ENCODE data around the gene FAM149A. TPM values are rescaled to one million over a fixed set of nuclear protein-coding genes. Genes with fewer than 3 reads are reported as not detected.
A peak's percentile ranks its signal among the peaks of the same experiment; 100 is the strongest.

Gene FAM149A
- total RNA-seq, 2 donors from 2014 or later: 12.9 to 27.0 TPM

- H3K27me3 ChIP-seq (replicated peaks; ENCODE audit: insufficient read depth): no peaks in the 10 kb centered on the region
- intact Hi-C loops (cut with DNase I): no loop called here
- H3K27ac ChIP-seq: peak overlapping the region; percentile 94 to 95
- H3K9me3 ChIP-seq: no peaks in the 10 kb centered on the region
- H3K4me1 ChIP-seq (replicated peaks): peaks cover 3% of the 10 kb centered on the region
- H3K4me3 ChIP-seq: peak overlapping the region; percentile 83 to 85
- WGBS: 0% methylated on average over 22 of the region's 22 CpGs
- H3K36me3 ChIP-seq: no peaks in the 10 kb centered on the region
- peak; percentile 20 for DNase-seq (ENCODE audit: low spot score)
- peak; percentile 50 for TF ChIP-seq POLR2AphosphoS5 (IDR thresholded peaks at IDR 0.05)
- no peak for TF ChIP-seq POLR2A (IDR thresholded peaks at IDR 0.05)
Measured at GRCh38 chr4:186192066-186192612, 87.6 kb downstream of the FAM149A start.

DNA sequence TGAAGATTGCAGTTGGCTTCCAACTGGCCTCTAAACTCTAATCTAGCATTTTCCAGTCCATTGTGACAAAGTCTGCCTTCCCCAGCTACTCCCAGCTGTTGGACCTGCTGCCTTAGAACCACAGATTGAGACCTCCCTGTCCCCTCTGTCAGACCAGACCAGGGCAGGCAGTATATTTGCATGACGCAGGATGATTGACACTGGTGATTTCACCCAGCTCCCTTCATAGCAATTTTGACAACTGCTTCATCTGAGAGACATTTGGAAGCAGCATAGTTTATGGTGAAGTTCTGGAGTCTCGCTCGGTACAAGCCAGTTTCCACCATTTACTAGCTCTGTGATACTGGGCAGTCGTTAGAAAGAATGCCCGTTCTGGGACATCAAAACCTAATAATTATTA, 89.3 kb downstream of the FAM149A start:
- intact Hi-C loops (cut with DNase I): no loop called here
- H3K27me3 ChIP-seq (replicated peaks; ENCODE audit: insufficient read depth): no peaks in the 10 kb centered on the region
- no peaks in the 10 kb centered on the region for H3K36me3 ChIP-seq
- no peaks in the 10 kb centered on the region for H3K9me3 ChIP-seq
- no peak overlapping the region for H3K27ac ChIP-seq
- TF ChIP-seq POLR2AphosphoS5 (IDR thresholded peaks at IDR 0.05): no peak
- TF ChIP-seq CTCF (IDR thresholded peaks at IDR 0.05): no peak
- no peak for TF ChIP-seq POLR2A (IDR thresholded peaks at IDR 0.05)
- no peak for DNase-seq (ENCODE audit: low spot score)
- H3K4me3 ChIP-seq: no peak overlapping the region
- WGBS: 100% methylated on average over 5 of the region's 5 CpGs
- peaks cover 3% of the 10 kb centered on the region for H3K4me1 ChIP-seq (replicated peaks)

DNA sequence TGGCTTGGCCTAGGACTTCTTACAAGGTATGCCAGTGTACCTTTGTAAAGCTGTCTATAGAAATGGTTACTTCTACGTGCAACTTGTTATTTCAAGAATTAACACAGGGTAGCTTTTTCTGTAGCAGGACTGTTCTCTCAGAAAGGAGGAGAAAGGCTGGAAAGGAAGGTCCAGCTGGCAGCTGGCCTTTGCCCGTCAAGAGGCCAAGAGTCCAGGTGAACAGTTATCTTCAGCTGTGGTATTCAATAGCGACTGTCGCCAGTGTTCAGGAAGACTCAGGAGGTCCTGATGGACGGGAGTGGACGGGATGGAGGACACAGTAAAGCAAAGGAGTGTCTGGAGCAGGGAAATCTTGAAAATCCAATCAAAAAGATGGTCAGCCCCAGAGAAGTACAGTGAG, 91.6 kb downstream of the FAM149A start:
- H3K9me3 ChIP-seq: no peaks in the 10 kb centered on the region
- no peaks in the 10 kb centered on the region for H3K36me3 ChIP-seq
- H3K4me1 ChIP-seq (replicated peaks): no peaks in the 10 kb centered on the region
- whole genome bisulfite sequencing: 96% methylated on average over 6 of the region's 6 CpGs
- no peak for DNase-seq (ENCODE audit: low spot score)
- no peak overlapping the region for H3K27ac ChIP-seq
- H3K4me3 ChIP-seq: no peak overlapping the region
- H3K27me3 ChIP-seq (replicated peaks; ENCODE audit: insufficient read depth): no peaks in the 10 kb centered on the region
- intact Hi-C loops (cut with DNase I): no loop called here
- TF ChIP-seq CTCF (IDR thresholded peaks at IDR 0.05) (no peak), POLR2AphosphoS5 (IDR thresholded peaks at IDR 0.05) (no peak), POLR2A (IDR thresholded peaks at IDR 0.05) (no peak)

GRCh38 chr4:186200516-186200915, 96.0 kb downstream of the FAM149A start:
- H3K27ac ChIP-seq: no peak overlapping the region
- WGBS: 79% methylated on average over 6 of the region's 6 CpGs
- TF ChIP-seq POLR2A (IDR thresholded peaks at IDR 0.05): no peak
- no peak for TF ChIP-seq CTCF (IDR thresholded peaks at IDR 0.05)
- no peak for TF ChIP-seq POLR2AphosphoS5 (IDR thresholded peaks at IDR 0.05)
- no peak overlapping the region for H3K4me3 ChIP-seq
- intact Hi-C loops (cut with DNase I): loop anchor here (5.0 kb wide), 1 partner anchor 133 kb away; the partner anchor contains the start of gene TLR3
- no peaks in the 10 kb centered on the region for H3K9me3 ChIP-seq
- no peaks in the 10 kb centered on the region for H3K4me1 ChIP-seq (replicated peaks)
- no peaks in the 10 kb centered on the region for H3K36me3 ChIP-seq
- no peaks in the 10 kb centered on the region for H3K27me3 ChIP-seq (replicated peaks; ENCODE audit: insufficient read depth)
- no peak for DNase-seq (ENCODE audit: low spot score)

GRCh38 chr4:186201010-186201409, 96.5 kb downstream of the FAM149A start:
- intact Hi-C loops (cut with DNase I): loop anchor here (5.0 kb wide), 1 partner anchor 134 kb away; the partner anchor contains the start of gene TLR3
- 86% methylated on average over 7 of the region's 7 CpGs for WGBS
- no peaks in the 10 kb centered on the region for H3K27me3 ChIP-seq (replicated peaks; ENCODE audit: insufficient read depth)
- no peaks in the 10 kb centered on the region for H3K36me3 ChIP-seq
- TF ChIP-seq CTCF (IDR thresholded peaks at IDR 0.05) (no peak), POLR2AphosphoS5 (IDR thresholded peaks at IDR 0.05) (no peak), POLR2A (IDR thresholded peaks at IDR 0.05) (no peak)
- H3K27ac ChIP-seq: no peak overlapping the region
- H3K4me3 ChIP-seq: no peak overlapping the region
- no peaks in the 10 kb centered on the region for H3K4me1 ChIP-seq (replicated peaks)
- H3K9me3 ChIP-seq: no peaks in the 10 kb centered on the region
- DNase-seq (ENCODE audit: low spot score): no peak
